ENCODE results near the gene SMAD9. TPM values are rescaled to one million over a fixed set of nuclear protein-coding genes. Genes with fewer than 3 reads are reported as not detected.

SMAD9 gene
- total RNA-seq, 6 experiments from 2014 or later: 0.80 to 1.5 (median 1.3) TPM

GRCh38 chr13:36914648-36915047 lies 5.4 kb downstream of the SMAD9 start:
- ATAC-seq: no peak
- H3K27ac ChIP-seq: no peak overlapping the region
- 59% methylated on average over 4 of the region's 4 CpGs for whole genome bisulfite sequencing (ENCODE audit: insufficient coverage, low coverage, low lambda C conversion rate, missing lambda C conversion rate)
- no peaks in the 10 kb centered on the region for H3K36me3 ChIP-seq
- H3K4me3 ChIP-seq: no peak overlapping the region
- H3K27me3 ChIP-seq: no peaks in the 10 kb centered on the region
- intact Hi-C loops (cut with DNase I): no loop called here
- TF ChIP-seq CTCF (IDR thresholded peaks at IDR 0.05) (no peak), POLR2A (IDR thresholded peaks at IDR 0.05) (no peak)
- no peak for DNase-seq
- peaks cover 0 to 11% (median 0%) of the 10 kb centered on the region in 4 donors for H3K4me1 ChIP-seq
- H3K9me3 ChIP-seq: no peaks in the 10 kb centered on the region

GRCh38 chr13:36913463-36913862 lies 6.6 kb downstream of the SMAD9 start:
- Histone ChIP-seq H3K36me3 (no peaks in the 10 kb centered on the region), H3K27me3 (no peaks in the 10 kb centered on the region), H3K4me1 (no peaks in the 10 kb centered on the region), H3K4me3 (no peak overlapping the region), H3K9me3 (no peaks in the 10 kb centered on the region), H3K27ac (no peak overlapping the region)
- no peak for ATAC-seq
- TF ChIP-seq CTCF (IDR thresholded peaks at IDR 0.05): no peak
- no peak for TF ChIP-seq POLR2A (IDR thresholded peaks at IDR 0.05)
- DNase-seq: no peak
- intact Hi-C loops (cut with DNase I): no loop called here

GRCh38 chr13:36912973-36913372 lies 7.1 kb downstream of the SMAD9 start:
- intact Hi-C loops (cut with DNase I): no loop called here
- WGBS (ENCODE audit: insufficient coverage, low coverage, low lambda C conversion rate, missing lambda C conversion rate): 56% methylated on average over 2 of the region's 2 CpGs
- TF ChIP-seq CTCF (IDR thresholded peaks at IDR 0.05): no peak
- TF ChIP-seq POLR2A (IDR thresholded peaks at IDR 0.05): no peak

GRCh38 chr13:36912369-36912768 lies 7.7 kb downstream of the SMAD9 start:
- Histone ChIP-seq H3K4me3 (no peak overlapping the region), H3K36me3 (no peaks in the 10 kb centered on the region), H3K27ac (no peak overlapping the region), H3K9me3 (no peaks in the 10 kb centered on the region), H3K4me1 (no peaks in the 10 kb centered on the region), H3K27me3 (no peaks in the 10 kb centered on the region)
- no peak for ATAC-seq
- TF ChIP-seq CTCF (IDR thresholded peaks at IDR 0.05) (no peak), POLR2A (IDR thresholded peaks at IDR 0.05) (no peak)
- no peak for DNase-seq
- intact Hi-C loops (cut with DNase I): no loop called here

More at GRCh38 chr13:36912973-36913372, 7.1 kb downstream of the SMAD9 start:
- no peak overlapping the region for H3K27ac ChIP-seq
- H3K27me3 ChIP-seq: no peaks in the 10 kb centered on the region
- no peaks in the 10 kb centered on the region for H3K36me3 ChIP-seq
- no peak for DNase-seq
- H3K9me3 ChIP-seq: no peaks in the 10 kb centered on the region
- H3K4me1 ChIP-seq: no peaks in the 10 kb centered on the region
- ATAC-seq: no peak
- H3K4me3 ChIP-seq: no peak overlapping the region

GRCh38 chr13:36910545-36910944 lies 9.5 kb downstream of the SMAD9 start:
- Histone ChIP-seq H3K36me3 (no peaks in the 10 kb centered on the region), H3K27me3 (no peaks in the 10 kb centered on the region), H3K4me3 (no peak overlapping the region), H3K27ac (no peak overlapping the region), H3K9me3 (no peaks in the 10 kb centered on the region), H3K4me1 (no peaks in the 10 kb centered on the region)
- WGBS (ENCODE audit: insufficient coverage, low coverage, low lambda C conversion rate, missing lambda C conversion rate): 86% methylated on average over 1 of the region's 1 CpG
- DNase-seq (no peak), ATAC-seq (no peak)
- no peak for TF ChIP-seq POLR2A (IDR thresholded peaks at IDR 0.05)
- no peak for TF ChIP-seq CTCF (IDR thresholded peaks at IDR 0.05)
- intact Hi-C loops (cut with DNase I): no loop called here

Measured in right lobe of liver (tissue), 6 donors.